Bone marrow (tissue), 2 donors: ENCODE results near the gene UBE2E2.

ENCODE experiments used
- DNase-seq, 2 donors: peaks; one replicate each; lab custom pipeline; 2025; lab: John Stamatoyannopoulos, UW

UBE2E2 gene

GRCh38 chr3:23620638-23621015 lies 417.5 kb downstream of the UBE2E2 start:
- DNase-seq: no peak

GRCh38 chr3:23623844-23624243 lies 420.7 kb downstream of the UBE2E2 start:
- no peak for DNase-seq

- DNase-seq: no peak
Observed at GRCh38 chr3:23624305-23624704, 421.2 kb downstream of the UBE2E2 start.

- DNase-seq: no peak
Observed at GRCh38 chr3:23626442-23626841, 423.3 kb downstream of the UBE2E2 start.

GRCh38 chr3:23629181-23629894 lies 426.2 kb downstream of the UBE2E2 start:
- no peak for DNase-seq

GRCh38 chr3:23633261-23633960 lies 430.3 kb downstream of the UBE2E2 start:
- no peak for DNase-seq

GRCh38 chr3:23637339-23637738 lies 434.2 kb downstream of the UBE2E2 start:
- no peak for DNase-seq

GRCh38 chr3:23640471-23641146 lies 437.5 kb downstream of the UBE2E2 start:
- no peak for DNase-seq
